Esophagus muscularis mucosa (tissue), 3 donors: ENCODE measurements around the gene NCKAP5.

ENCODE experiments used
- POLR2A ChIP-seq: fragments of 450-650 bp; IDR thresholded peaks from one replicate; pipeline ENCODE4 v1.6.1; 2017; ENCODE audit warnings: antibody characterized with exemption, moderate library complexity, mild to moderate bottlenecking, low read depth
- TF ChIP-seq, protein P1 (sequence below), 3 experiments: fragments of 200-600 bp in 2 of 3; fragments of 450-650 bp in 1 of 3; sonication (generic) in 2 of 3; IDR thresholded peaks; one replicate each; pipeline ENCODE4 v1.5.1; 2017 to 2019; ENCODE audit warnings: antibody characterized with exemption in 3 of 3, mild to moderate bottlenecking in 2 of 3, moderate library complexity in 1 of 3

DNA sequence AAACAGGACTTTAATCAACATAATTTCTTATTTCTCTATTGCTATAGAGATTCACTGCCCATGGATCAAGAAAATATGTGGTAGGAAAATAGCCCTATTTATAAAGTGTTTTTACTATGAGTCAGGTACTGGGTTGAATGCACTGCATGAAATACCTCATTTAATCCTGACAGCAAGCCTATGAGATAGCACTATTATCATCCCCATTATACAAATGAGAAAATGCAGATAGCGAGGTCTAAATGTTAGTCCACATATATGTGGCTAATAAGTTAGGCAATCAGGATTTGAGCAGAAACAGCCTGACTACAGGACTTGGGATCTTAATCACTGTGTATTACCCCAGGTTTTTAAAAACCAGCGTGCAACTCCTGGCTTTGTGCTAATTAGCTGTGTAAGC, 889.8 kb downstream of the NCKAP5 start:
- no peak for TF ChIP-seq POLR2A
- TF ChIP-seq, protein P1, sequence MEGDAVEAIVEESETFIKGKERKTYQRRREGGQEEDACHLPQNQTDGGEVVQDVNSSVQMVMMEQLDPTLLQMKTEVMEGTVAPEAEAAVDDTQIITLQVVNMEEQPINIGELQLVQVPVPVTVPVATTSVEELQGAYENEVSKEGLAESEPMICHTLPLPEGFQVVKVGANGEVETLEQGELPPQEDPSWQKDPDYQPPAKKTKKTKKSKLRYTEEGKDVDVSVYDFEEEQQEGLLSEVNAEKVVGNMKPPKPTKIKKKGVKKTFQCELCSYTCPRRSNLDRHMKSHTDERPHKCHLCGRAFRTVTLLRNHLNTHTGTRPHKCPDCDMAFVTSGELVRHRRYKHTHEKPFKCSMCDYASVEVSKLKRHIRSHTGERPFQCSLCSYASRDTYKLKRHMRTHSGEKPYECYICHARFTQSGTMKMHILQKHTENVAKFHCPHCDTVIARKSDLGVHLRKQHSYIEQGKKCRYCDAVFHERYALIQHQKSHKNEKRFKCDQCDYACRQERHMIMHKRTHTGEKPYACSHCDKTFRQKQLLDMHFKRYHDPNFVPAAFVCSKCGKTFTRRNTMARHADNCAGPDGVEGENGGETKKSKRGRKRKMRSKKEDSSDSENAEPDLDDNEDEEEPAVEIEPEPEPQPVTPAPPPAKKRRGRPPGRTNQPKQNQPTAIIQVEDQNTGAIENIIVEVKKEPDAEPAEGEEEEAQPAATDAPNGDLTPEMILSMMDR (IDR thresholded peaks at IDR 0.05): no peak
